Activated CD8-positive, alpha-beta memory T cell treated with anti-CD3 and anti-CD28 coated beads, Interleukin-2, amount 50 U/mL, for 24 hours (primary cell): ENCODE results near the gene PHACTR4.
"Not testable (repeated sequence)": the region's sequence is repeated elsewhere in the genome, so short reads cannot be mapped to it uniquely, and the experiment has no call there.

Experiments used
- DNase-seq: peaks from one replicate; pipeline ENCODE4 v3.0.0-alpha.2; 2020; ENCODE audit errors: extremely low read depth

PHACTR4 gene

DNA sequence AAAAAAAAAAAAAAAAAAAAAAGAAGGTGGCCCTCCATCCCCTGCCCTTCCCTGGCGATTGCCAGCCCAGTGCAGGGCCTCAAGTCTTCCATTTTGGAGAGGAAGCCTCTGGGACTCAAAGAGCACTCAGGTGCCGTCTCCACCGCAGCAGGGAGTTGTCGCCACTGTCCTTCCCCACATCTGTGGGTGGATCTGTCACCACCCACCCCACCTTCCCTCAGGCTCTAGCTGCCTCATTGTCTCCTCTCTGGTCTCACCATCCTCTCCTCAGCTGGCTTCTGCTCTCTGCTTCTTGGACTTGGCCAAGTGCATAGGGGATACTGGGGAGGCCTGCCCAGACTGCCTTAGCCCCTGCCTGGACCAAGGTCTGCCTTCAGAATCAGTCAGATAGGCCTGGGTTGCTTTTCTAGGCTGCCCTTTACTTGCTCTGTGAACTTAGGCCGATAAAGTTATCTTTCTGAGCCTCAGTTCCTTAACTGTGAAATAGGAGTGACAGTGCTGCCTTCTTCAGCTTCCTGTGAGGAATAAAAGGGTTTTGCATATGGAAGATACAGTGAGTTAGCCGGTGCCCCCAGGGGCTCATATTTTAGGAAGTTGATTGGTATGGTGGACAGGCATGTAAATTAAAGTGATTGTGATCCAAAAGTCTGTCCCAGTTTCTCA lies 152.1 kb downstream of the PHACTR4 start:
- no peak for DNase-seq

DNA sequence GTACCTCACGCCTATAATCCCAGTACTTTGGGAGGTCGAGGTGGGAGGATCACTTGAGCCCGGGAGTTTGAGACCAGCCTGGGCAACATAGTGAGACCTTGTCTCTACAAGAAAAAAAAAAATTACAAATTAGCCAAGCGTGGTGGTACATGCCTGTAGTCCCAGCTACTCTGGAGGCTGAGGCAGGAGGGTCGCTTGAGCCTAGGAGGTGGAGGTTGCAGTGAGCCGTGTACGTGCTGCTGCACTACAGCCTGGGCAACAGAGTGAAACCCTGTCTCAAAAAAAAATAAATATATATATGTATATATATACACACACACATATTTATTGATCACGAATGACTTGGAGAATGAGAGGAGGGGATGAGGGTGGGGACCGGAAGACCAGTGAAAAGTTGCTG lies 153.0 kb downstream of the PHACTR4 start:
- DNase-seq, result not testable (repeated sequence)

DNA sequence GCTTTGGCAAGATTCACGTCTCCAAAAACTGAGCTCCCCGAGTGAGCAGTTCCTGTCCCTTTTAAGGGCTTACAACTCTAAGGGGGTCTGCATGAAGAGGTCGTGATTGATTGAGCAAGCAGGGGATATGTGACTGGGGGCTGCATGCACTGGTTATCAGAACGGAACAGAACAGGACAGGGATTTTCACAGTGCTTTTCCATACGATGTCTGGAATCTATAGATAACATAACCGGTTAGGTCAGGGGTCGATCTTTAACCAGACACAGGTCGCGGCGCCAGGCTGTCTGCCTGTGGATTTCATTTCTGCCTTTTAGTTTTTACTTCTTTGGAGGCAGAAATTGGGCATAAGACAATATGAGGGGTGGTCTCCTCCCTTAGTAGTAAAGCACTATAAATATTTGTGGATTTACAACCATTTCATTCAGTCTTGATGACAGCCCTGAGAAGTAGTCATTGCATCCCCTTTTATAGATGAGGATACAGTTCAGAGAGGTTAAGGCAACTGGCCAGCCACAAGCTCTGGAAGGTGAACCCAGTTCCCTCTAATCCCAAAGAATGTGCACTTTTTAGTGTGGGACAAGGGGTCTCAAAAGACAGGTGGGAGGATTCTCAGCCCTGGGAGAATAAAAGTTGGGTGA lies 155.6 kb downstream of the PHACTR4 start:
- not testable (repeated sequence) for DNase-seq

DNA sequence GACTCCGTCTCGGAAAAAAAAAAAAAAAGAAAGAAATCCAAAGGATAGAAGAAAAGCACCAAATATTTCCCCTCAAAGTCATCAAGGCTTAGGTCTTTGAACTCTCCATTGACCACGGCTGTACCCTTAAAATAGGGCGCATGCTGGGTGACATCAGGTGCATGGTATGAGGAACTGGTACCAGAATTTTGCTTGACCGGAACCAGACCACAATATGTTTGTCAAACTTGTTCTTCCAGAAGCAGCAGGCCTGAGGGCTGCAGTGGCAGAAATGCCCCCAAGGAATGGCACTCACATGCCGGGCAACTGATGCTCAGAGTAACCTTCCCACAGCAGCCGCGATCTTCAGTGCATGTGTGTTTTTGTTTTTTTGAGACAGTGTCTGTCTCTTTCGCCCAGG lies 157.3 kb downstream of the PHACTR4 start:
- no peak for DNase-seq

DNA sequence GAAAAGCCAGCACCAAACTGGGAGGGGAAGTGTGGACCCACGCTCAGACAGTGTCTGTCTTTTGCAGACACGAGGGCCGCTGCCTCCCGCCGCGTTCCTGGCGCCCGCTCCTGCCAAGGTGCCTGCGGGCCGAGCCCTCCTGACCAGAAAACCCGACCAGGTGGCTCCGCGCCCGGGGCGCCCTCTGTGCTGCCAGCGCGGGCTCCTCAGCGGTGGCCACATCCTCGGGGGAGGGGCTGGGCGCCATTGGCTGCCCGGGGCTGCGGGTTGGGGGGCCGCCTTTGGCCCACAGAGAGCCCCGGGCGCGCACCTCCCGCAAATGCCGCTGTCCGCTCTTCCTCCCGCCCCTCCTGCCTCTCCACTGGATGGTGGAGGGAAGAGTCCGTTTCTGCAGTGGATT lies 160.9 kb downstream of the PHACTR4 start:
- DNase-seq, result no peak

DNA sequence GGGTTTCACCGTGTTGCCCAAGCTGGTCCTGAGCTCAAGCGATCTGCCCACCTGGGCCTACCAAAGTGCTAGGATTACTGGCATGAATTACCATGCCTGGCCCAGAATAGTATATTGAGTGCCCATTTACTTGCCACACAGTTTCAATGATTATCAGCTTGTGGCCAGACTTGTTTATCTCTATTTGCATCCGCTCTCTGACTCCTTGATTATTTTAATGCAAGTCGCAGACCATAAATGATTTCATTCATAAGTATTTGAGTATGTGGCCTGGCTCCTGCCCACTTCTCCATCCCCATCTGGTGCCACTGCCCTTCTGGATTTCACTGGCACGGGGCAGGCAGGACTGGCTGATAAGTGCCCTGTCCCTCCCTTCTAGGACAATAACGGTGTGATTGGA lies 165.1 kb downstream of the PHACTR4 start:
- no peak for DNase-seq

DNA sequence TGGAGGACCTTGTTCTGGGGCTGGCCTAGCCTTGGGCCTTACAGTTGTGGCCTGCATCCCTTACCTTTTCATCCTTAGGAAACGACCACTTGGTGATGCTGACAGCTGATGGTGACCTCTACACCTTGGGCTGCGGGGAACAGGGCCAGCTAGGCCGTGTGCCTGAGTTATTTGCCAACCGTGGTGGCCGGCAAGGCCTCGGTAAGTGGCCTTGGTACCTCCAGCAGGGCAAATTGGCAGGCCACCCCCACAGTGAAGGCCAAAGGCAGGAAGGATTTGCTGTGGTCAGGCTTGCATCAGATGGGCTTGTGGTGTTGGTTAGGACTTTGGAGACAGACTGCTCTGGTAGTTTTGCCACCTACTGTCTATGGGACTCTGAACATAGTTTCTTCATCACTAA lies 165.6 kb downstream of the PHACTR4 start:
- no peak for DNase-seq

DNA sequence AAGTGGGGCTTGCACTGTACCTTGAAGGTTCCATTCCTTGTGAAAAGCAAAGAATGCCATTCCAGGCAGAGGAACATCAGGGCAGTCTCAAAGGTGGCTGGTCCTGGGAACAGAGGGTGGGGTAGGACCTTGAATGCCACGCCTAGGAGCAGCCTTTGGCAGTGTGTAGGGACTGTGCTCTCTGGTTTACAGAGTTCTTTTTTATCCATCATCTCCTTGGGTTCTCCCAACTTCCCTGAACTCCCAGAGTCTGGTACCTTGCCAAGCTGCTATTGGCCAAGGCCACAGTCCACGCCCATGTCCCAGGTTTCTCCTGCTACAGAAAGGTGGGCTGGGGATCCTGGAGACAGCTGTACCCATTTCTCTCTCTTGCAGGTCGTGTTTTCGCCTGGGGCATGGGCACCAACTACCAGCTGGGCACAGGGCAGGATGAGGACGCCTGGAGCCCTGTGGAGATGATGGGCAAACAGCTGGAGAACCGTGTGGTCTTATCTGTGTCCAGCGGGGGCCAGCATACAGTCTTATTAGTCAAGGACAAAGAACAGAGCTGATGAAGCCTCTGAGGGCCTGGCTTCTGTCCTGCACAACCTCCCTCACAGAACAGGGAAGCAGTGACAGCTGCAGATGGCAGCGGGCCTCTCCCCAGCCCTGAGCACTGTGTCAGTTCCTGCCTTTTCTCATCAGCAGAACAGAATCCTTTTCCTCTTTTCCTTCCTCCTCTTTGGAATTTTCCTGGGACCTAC lies 168.1 kb downstream of the PHACTR4 start:
- no peak for DNase-seq

DNA sequence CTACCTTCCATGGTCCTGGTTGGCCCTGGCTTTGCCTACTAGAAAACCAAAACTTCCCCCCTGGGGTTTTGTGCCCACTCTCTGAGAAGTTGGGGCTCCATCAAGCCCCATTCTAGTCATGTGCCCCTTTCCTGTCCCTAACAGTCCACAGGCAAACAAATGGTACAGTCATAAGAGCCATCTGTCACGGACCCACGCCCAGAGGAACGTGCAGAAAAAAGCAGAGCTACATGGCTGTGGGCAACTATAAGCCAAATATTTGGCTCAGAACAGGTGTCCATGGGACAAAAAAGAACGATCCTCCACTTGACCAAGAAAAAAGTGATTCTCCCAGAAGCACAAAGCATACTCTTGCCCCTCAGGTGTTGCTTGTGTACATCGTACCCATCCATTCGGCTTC lies 168.7 kb downstream of the PHACTR4 start:
- DNase-seq, result no peak

DNA sequence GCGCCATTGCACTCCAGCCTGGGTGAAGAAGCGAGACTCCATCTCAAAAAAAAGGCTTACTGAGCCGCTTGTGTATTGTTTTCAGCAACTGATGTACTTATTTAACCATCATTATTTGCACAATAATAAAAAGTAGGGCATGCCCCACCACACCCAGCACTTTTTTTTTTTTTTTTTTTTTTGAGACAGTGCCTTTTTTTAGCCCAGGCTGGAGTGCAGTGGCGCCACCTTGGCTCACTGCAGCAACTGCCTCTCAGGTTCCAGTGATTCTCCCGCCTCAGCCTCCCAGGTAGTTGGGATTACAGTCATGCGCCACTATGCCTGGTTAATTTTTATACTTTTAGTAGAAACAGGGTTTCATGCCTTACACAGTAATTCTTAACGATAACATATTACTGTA lies 171.1 kb downstream of the PHACTR4 start:
- DNase-seq, result no peak

DNA sequence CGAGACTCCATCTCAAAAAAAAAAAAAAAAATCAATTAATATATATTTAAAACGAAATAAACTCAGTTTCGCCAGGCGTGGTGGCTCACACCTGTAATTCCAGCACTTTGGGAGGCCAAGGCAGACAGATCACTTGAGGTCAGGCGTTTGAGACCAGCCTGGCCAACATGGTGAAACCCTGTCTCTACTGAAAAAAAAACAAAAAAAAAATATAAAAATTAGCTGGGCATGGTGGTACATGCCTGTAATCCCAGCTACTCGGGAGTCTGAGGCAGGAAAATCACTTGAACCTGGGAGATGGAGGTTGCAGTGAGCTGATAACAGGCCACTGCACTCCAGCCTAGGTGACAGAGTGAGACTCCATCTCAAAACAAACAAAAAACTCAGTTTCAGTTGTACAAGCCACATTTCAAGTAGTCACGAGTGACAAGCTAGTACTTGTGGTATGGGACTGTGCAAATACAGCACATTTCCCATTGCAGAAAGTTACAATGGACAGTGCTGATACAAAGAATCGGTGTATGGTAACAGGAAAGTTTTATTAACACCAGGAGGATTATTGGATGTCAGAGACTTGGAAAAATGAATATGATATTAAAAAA lies 172.0 kb downstream of the PHACTR4 start:
- DNase-seq, result not testable (repeated sequence)

DNA sequence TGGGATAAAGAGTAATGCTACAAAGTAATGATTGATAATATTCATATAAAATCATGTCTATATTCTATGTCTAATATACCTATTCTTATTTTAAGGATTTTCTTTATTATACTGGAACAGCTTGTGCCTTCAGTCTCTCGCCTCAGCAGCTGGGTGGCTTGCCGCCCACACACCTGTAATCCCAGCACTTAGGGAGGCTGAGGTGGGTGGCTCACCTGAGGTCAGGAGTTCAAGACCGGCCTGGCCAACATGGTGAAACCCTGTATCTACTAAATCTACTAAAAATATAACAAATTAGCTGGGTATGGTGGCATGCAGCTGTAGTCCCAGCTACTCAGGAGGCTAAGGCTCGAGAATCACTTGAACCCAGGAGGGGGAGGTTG lies 175.7 kb downstream of the PHACTR4 start:
- DNase-seq, result no peak

DNA sequence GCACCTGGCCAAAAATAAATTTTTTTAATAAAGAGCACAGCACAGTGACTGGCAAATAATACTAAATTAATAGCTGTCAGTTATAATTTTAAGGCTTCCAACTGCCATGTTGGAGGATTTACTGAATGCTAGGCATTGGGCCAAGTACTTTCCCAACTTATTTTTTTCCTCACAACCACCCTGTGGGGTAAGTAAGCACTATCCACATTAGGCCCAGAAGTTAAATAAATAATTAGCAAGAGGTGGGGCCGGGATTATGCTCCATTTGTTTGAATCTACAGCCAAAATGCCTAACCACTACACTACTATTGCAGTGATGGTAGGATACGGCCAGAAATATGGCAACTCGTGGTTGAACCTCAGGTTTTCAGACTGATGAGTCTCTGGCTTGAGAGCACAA lies 178.8 kb downstream of the PHACTR4 start:
- no peak for DNase-seq
